ENCODE results near the gene ZNF418.

- TF ChIP-seq CTCF (IDR thresholded peaks at IDR 0.05; ENCODE audit: borderline replicate concordance, extremely low read depth, low read length, poor library complexity, severe bottlenecking) = no peak
- TF ChIP-seq EZH2 (IDR thresholded peaks at IDR 0.05; ENCODE audit: borderline replicate concordance, low read depth, low read length, severe bottlenecking) = no peak
Observed at GRCh38 chr19:57964761-57965160, 29.6 kb upstream of the ZNF418 start.
